HG02852 (cell line): ENCODE results near the gene SMC1A.

ENCODE experiments used
- ATAC-seq: cut with Tn5 transposase; IDR thresholded peaks from one replicate; pipeline ENCODE4 v1.9.1; 2021; ENCODE audit warnings: mild to moderate bottlenecking, moderate library complexity; ENCODE audit not compliant: unreplicated experiment

SMC1A gene

GRCh38 chrX:53347948-53348347, 74.5 kb downstream of the SMC1A start:
- no peak for ATAC-seq

- no peak for ATAC-seq
Observed at GRCh38 chrX:53340852-53341645, 81.4 kb downstream of the SMC1A start.

DNA sequence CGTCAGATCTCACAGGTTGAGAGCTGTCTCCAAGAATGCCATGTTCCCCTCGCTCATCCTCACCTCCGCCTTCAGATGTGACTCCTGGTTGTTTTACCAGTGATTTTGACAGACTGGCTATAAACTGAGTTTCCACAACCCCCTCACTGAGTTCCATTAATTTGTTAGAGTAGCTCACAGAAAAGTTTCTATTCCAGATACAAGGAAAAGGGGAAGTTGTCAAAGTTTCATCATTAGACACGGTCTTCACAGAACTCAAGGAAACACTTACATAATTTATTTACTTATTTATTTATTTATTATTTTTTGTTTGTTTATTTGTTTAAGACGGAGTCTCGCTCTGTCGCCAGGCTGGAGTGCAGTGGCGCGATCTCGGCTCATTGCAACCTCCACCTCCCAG, 85.4 kb downstream of the SMC1A start:
- no peak for ATAC-seq

DNA sequence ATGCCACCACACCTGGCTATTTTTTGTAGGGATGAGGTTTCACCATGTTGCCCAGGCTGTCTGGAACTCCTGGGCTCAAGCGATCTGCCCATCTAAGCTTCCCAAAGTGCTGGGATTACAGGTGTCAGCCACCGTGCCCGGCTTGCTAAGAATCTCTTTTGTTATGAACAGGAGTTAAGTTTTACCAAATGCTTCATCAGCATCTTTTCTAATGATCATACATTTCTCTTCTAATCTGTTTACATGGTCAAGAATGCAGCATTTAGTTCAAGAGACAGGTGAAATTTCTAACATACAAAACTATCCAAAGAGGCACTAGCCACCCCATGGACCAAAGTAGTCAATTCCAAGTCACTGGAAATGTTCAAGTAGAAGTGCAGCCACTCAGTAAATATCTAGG, 88.6 kb downstream of the SMC1A start:
- no peak for ATAC-seq

GRCh38 chrX:53332204-53332603, 90.2 kb downstream of the SMC1A start:
- ATAC-seq: no peak

GRCh38 chrX:53330331-53330730, 92.1 kb downstream of the SMC1A start:
- ATAC-seq: no peak

DNA sequence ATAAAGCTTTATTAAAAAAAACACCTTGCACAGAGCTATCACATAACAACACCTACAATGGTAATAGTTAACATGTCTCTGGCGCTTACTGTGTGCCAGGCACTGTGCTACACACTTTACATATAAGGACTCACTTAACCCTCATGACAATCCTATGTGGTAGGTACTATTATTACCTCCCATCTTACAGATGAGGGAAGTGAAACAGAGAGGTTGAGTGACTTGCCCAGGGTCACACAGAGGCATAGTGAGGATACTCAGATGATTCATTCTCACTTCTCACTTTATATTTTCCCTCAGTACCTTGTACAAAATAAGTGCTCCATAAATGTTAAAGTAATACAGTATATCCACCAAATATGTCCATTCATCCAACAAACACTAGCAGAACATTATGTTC, 97.7 kb downstream of the SMC1A start:
- ATAC-seq: no peak
